Measurements from ENCODE around the gene FNDC1.

GRCh38 chr6:159232751-159233150 is 63.6 kb downstream of the FNDC1 start:
- TF ChIP-seq CTCF (IDR thresholded peaks at IDR 0.05) (no peak), POLR2A (IDR thresholded peaks at IDR 0.05) (no peak)
